ENCODE data around the gene ATXN7L1.

DNA sequence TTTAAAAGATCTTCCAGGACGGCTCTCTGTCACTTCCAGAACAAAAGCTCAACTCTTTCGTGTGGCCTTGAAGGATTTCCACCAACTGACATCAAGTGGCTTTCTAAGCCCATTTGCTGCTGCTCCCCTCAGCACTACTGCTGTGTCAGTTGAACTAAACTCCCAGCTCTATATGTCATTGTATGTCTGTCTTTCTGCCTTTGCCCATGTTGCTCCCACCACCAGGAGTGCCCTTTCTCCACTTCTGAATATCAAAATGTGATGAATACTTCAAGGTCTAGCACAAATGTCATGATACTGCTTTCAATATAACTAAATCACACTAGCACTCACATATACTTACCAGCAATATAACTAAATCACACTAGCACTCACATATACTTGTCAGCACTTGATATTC, 138.3 kb downstream of the ATXN7L1 start:
- TF ChIP-seq, protein P1, sequence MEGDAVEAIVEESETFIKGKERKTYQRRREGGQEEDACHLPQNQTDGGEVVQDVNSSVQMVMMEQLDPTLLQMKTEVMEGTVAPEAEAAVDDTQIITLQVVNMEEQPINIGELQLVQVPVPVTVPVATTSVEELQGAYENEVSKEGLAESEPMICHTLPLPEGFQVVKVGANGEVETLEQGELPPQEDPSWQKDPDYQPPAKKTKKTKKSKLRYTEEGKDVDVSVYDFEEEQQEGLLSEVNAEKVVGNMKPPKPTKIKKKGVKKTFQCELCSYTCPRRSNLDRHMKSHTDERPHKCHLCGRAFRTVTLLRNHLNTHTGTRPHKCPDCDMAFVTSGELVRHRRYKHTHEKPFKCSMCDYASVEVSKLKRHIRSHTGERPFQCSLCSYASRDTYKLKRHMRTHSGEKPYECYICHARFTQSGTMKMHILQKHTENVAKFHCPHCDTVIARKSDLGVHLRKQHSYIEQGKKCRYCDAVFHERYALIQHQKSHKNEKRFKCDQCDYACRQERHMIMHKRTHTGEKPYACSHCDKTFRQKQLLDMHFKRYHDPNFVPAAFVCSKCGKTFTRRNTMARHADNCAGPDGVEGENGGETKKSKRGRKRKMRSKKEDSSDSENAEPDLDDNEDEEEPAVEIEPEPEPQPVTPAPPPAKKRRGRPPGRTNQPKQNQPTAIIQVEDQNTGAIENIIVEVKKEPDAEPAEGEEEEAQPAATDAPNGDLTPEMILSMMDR (IDR thresholded peaks at IDR 0.05), result no peak
- TF ChIP-seq EP300 (IDR thresholded peaks at IDR 0.05; ENCODE audit: low read depth) (no peak), POLR2AphosphoS5 (IDR thresholded peaks at IDR 0.05) (no peak), POLR2A (IDR thresholded peaks at IDR 0.05) (no peak)
